HG02885 (cell line): Measurements from ENCODE around the gene ITGB7.
A peak's percentile ranks its signal among the peaks of the same experiment; 100 is the strongest.

ENCODE experiments used
- ATAC-seq: cut with Tn5 transposase; IDR thresholded peaks from one replicate; pipeline ENCODE4 v1.9.1; 2021; ENCODE audit warnings: mild to moderate bottlenecking; ENCODE audit not compliant: unreplicated experiment, poor library complexity

ITGB7 gene

DNA sequence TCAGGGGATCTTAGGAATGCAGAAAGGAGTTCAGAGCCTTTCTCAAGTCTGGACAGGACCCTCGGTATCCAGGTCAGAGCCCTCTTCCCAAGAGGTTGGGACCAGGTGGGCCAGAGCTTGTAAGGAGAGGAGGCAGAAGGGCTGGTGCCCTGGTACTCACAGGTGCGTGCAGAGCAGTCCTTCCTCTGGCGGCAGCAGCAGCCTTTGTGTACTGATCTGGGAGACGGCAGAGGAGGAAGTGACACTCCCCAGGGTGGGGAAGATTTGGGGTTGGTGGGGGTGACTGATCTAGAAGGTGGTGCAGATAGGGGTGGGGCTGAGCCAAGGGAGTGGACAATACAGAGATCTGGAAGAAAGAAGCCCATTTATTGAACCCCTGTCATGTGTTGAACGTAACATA, at the start of gene ITGB7:
Gene ITGB7 (minus strand): TSS at position 210 of the 400 bp plus-strand sequence. CDS start 6,808 bp downstream, outside the sequence.
- ATAC-seq = peak; percentile 47

GRCh38 chr12:53255996-53256395, 48.9 kb upstream of the ITGB7 start:
- no peak for ATAC-seq

DNA sequence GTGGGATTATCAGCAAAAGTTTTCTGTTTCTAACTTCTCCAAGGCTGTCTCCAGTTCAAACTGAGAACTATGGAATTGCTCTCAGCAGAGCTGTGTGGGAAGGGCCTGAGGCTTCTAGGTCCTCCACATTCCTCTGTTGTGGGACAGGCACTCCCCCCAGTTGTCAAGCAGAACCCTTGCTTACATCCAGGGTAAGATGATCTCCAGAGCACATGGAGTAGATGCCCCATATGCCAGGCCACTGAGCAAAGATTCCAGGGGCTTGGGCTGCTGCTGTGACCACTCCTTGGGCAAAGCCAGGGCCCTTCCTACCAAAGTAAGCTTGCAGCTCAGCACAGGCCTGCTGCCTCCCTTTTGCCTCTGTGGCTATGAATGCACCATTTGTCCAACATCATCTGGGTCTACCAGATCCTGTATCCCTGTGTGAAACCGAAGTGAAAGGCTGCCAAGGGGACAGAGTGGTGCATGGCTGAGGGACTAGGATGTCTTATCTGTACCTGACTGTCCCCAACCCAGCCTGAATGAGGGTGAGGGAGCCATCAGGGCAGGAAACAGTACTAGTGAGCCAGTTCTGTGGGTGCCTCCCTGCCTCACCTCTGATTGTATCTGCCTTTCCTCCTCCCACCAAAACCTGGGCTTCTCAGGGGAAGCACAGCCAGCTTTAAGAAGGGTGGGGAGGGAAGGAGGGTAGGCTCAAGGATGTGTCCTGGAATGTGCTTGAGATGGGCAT, 47.9 kb upstream of the ITGB7 start:
- no peak for ATAC-seq

GRCh38 chr12:53253298-53253697, 46.2 kb upstream of the ITGB7 start:
- no peak for ATAC-seq

- ATAC-seq = no peak
Observed at GRCh38 chr12:53252349-53252916, 45.4 kb upstream of the ITGB7 start.

- peak; percentile 78 for ATAC-seq
Observed at GRCh38 chr12:53251477-53252348, 44.7 kb upstream of the ITGB7 start.

DNA sequence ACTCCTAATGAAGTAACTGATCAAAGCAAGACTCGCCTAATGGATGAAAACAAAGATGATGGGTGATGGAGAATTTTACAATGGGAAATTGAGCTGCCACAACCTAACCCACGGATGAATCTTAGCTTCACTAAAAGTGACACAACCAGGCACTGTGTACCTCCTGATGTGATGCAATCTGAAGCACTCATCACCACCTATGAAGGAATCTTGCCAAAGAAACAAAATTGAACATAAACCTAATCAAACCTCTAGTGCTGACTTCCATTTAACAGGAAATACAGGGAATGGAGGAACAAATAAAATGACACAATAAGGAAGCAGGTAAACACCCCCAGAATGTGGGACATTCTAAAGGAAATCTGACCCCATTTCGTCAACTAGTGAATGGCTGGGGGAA, 38.2 kb upstream of the ITGB7 start:
- ATAC-seq = no peak

DNA sequence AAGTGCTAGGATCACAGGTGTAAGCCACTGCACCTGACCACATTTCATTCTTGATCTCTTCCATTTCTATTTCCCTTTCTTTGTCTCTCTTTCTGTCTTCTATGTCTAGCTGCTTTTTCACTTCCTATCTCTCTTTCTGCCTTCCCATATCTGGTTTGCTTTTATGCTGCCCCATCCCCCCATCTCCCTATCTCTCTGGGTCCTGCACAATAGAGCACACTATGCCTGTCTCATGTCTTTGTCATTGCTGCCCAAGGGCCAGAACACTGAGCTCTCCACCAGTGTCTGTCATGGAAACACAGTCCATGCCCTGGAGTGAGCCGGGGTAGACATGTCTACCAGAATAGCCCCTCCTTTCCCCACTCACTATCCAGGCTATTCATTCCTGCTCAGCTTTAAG, 37.3 kb upstream of the ITGB7 start:
- ATAC-seq = no peak

- no peak for ATAC-seq
Observed at GRCh38 chr12:53241623-53242412, 34.8 kb upstream of the ITGB7 start.

DNA sequence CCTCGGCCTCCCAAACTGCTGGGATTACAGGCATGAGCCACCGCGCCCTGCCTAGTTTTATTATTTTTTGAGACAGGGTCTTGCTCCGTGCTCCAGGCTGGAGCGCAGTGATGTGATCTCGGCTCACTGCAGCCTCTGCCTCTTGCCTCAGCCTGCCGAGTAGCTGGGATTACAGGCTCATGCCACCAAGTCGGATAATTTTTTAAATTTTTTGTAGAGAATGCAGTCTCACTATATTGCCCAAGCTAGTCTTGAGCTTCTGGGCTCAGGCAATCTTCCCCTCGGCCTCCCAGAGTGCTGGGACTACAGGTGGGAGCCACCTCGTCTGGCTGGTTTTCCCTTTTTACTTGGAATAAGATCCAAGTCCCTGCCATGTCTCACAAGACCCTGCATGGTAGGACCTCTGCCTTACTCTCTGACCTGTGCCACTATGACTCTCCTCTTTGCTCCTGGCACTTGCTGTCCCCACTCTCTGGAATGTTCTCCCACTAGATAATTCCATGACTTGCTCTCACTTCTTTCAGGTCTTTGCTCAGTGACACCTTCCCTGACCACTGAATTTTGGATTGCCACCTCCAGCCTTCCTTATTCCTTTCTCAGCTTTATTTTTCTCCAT, 32.7 kb upstream of the ITGB7 start:
- ATAC-seq = no peak

GRCh38 chr12:53236443-53237111, 29.5 kb upstream of the ITGB7 start:
- ATAC-seq = no peak

DNA sequence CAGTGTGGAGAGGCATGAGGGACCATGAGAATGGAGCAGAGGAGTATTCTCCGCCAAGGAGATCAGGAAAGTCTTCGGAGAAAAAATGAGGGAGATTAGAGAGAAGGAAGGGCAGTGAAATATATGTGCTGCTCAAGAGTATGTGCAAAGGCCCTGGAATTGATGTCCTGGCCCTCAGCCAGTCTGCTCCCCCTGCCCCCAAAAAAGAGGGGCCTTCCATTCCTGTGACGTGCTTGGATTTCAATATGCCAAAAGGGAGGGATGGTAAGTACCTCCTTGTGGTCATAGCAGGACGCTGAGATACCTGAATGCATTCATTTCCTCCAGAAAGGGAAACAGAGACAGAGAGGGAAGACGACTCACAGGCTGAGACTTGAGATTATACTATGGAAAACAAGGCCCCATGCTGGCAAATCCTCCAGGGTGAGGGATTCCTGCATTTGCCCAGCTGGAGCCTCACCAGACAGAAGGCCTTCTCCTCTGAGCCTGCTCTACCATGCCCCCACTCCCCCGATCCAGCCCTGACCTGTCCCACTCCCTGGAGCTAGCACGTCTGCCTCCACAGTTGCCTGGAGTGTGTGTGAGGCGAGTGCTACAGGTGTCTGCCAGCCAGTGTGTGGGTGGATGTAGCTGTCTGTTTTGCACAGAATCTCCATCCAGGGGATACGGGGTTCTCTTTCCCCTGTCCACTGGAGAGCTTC, 28.8 kb upstream of the ITGB7 start:
- no peak for ATAC-seq

DNA sequence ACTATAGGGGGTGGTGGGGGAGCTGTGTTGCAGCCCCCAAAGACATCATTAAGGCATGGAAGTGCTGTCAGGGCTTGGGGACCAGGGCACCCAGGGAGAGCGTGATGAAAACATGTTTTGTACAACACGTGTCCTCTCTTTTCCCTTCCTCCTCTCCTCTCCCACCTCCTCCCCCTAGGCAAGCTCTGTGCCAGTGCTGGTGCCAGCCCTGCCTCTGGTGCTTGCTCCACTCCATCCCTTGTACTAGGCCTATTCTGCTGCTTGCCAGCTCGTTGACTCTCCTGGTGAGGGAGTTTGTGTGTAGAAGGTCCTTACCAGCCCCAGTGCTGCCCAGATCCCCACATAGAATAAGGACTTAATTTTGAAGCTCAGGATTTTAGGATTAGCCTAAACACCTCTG, 28.1 kb upstream of the ITGB7 start:
- ATAC-seq = no peak

GRCh38 chr12:53234271-53234914, 27.3 kb upstream of the ITGB7 start:
- ATAC-seq = no peak

- ATAC-seq = no peak
Observed at GRCh38 chr12:53233671-53234121, 26.6 kb upstream of the ITGB7 start.

DNA sequence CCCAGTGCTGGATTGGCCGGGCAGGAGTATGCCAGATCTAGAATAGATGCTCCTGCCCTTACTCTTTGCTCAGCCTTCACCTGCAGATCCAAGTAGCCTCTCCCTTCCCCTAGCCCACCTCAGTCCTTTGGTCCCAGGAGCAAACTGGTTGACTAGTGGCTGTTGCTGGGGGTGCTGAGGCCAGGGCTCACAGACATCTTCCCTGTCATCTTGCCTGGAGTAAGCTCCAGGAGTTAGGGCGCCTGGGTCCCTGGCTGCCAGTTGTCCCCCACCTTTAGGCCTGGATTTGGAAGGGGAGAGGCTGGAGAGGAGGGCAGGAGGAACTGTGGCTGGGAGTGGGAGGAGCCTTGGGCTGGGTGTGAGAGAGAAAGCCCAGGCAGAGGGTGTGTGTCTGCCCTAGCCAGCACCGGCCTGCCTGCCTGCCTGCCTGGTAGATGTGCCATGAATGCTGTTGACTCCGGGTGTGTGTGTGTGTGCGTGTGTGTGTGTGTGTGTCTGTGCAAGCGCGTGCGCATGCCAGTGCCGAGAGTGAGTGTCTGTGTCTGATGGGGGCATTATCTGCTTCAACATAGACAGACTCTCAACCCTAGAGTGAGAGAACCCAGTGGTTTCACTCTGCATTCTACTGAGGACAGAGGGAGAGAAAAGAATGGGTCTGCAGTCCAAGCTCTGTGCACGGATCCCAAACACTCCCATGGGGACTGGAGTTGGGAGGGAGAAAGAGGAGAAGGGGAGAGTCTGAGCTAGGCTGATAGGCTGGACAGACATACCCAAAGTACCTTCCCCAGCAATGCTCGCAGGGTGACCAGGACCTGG, 25.8 kb upstream of the ITGB7 start:
- no peak for ATAC-seq

GRCh38 chr12:53231921-53232645, 25.0 kb upstream of the ITGB7 start, which contains the start of gene RARG:
RARG (minus strand) TSS chr12:53232209; CDS start chr12:53227545, 4,664 bp downstream.
- no peak for ATAC-seq
